ENCODE measurements around the gene SH2D1A.
"Not testable (repeated sequence)": the region's sequence is repeated elsewhere in the genome, so short reads cannot be mapped to it uniquely, and the experiment has no call there.

SH2D1A gene

DNA sequence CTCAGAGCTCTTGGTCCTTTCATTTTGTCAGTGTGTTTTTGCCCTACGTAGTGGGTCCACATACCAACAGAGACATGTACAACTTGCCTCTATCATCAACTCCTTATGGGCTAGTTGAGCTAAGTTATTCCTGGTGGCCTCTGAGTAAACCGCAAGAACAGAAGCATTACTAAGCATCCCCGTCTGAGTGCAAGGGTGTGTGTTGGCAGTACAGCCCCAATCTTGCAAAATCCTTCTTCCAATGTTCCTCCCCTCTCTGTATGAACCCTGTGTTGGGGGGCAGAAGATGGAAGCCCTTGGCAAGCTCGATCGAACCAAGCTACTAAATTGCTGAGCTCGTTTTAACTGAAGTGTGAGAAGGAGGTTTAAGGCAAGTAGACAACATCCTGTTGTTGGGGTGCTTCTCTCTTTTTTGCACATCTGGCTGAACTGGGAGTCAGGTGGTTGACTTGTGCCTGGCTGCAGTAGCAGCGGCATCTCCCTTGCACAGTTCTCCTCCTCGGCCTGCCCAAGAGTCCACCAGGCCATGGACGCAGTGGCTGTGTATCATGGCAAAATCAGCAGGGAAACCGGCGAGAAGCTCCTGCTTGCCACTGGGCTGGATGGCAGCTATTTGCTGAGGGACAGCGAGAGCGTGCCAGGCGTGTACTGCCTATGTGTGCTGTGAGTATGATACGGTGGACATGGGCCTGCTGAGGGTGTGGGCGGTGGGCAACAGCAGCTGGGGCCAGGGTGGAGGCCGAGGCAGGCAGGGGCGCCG is at the start of gene SH2D1A:
SH2D1A (plus strand) TSS at position 447 of the 760 bp plus-strand sequence; CDS start at position 527, 80 bp downstream.
- DNase-seq (ENCODE audit: low read depth in 2 of 2): no peak

DNA sequence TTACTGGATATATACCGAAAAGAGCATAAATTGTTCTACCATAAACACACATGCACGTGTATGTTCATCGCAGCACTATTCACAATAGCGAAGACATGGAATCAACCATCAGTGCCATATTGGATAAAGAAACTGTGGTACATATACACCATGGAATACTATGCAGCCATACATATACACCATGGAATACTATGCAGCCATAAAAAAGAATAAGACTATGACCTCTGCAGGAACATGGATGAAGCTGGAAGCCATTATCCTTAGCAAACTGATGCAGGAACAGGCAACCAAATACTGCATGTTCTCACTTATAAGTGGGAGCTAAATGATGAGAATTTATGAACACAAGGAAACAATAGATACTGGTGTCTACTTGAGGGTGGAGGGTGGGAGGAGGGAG is 47.0 kb upstream of the SH2D1A start:
- DNase-seq (ENCODE audit: low read depth in 2 of 2): not testable (repeated sequence)

DNA sequence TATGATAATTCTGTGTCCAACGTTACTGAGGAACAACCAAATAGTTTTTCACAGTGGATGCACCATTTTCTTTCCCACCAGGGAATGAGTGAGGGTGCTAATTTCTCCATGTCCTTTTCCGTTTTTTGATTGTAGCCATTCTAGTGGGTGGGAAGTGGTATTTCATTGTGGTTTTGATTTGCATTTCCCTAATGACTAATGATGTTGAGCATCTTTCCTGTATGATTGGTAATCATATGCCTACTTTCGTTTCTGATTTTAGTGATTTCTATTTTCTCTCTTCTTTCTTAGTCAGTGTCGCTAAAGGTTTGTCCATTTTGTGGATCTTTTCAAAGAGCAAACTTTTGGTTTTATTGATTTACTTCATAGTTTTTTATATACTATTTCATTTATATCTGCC is 46.0 kb upstream of the SH2D1A start:
- DNase-seq (ENCODE audit: low read depth in 2 of 2): no peak

DNA sequence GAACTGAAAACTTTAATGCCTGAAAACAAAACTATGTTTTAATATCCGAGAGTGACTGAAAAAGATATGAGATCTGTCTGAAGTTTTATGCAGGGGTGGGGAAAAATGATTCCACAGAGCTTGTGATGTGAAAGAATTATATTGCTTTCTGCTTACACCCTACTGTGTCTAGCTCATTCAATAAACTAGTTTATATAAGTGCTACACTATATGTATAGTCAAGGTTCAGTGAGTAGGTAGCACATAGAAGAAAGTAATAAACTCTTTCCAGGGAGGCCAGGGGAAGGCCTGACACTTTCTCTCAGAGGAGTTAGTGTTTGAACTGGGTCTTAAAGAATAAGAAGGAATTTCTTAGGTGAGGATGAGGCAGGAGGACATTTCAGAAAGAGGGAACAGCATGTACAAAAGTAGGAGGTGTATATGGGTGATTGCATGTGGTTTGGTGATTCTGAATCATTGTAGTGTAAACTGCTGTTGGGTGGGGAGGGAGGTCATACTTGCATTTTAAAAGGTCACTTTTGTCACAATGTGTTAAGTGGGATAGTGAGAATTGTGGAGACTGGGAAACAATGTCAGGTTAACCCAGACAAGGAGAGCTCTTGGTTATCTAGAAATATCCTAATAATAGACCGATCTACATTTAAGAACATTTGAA is 39.0 kb upstream of the SH2D1A start:
- DNase-seq (ENCODE audit: low read depth in 2 of 2): no peak

DNA sequence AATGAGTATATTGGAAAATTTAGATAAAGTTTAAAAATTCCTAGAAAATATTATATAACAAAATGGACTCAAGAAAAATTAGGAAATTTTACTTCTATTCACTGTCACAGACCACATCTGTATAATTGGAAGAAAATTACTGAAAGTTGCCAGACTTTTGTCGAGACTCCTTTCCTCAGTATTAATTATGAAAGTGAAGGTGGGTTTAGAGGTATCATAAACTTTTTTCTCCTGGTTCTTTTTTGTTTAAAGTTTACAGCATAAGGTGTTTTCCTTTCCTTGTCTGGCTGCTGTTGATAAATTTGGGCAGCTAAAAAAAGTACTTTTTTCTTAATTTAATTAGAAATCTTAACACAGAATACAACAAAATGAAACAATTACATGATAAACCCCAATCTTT is 20.6 kb upstream of the SH2D1A start:
- no peak for DNase-seq (ENCODE audit: low read depth in 2 of 2)

DNA sequence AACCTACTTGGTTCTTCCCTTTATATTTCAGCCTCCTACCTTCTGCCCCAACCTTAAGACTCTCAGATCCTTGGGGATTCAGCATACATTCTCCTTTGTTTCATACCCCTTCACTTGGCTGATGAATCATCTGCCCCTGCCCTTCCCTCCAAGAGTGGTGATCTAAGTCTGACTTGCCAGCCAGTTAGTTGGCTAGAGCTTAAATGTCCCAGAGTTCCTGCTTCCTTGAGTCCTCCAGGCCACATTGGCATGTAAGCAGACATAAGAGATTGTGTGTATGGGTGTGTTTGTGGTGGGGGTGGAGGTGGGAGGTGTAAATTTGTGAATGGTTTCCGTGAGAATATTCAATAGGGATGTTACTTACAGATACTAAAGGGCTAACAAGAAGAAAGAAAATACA is 17.6 kb upstream of the SH2D1A start:
- DNase-seq (ENCODE audit: low read depth in 2 of 2): no peak

DNA sequence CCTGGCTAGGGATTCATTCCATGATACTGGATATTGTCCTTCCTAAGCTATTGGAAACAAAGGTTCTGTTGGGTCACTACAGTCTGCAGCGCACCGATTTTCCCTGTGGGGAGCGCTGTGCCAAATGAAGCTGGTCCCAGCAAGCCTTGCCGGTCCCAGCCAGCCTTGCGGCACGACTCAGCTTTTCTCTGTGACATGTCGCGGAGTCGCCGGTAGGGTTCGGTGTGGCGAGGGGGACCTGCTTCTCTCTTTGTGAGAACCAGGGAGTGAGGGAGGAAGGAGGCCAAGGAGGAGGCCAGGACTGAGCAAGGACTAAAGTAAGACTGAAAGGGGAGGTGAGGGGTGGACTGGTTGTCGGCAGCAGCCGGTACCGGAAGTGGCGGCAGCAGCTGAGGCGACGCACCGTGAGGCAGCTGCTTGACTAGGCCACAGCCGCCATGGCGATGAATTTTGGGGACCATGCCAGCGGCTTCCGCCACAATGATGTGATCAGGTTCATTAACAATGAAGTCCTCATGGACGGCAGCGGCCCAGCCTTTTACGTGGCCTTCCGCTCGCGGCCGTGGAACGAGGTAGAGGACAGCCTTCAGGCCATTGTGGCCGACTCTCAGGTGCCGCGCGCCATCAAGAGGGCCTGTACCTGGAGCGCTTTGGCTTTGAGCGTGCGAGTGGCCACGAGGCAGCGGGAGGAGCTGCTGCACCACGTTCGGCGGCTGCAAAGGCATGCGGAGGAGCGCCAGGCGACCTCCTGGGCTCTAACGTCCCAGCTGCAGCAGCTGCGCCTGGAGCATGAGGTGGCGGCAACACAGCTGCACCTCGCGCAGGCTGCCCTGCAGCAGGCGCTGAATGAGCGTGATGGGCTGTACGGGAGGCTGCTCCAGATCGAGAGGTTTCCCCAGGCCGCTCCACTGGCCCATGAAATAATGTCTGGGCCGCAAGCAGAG is 13.6 kb upstream of the SH2D1A start, which contains the start of gene TEX13D:
TEX13D (plus strand) TSS at position 180 of the 944 bp plus-strand sequence; CDS start at position 438, 258 bp downstream.
- no peak for DNase-seq (ENCODE audit: low read depth in 2 of 2)

DNA sequence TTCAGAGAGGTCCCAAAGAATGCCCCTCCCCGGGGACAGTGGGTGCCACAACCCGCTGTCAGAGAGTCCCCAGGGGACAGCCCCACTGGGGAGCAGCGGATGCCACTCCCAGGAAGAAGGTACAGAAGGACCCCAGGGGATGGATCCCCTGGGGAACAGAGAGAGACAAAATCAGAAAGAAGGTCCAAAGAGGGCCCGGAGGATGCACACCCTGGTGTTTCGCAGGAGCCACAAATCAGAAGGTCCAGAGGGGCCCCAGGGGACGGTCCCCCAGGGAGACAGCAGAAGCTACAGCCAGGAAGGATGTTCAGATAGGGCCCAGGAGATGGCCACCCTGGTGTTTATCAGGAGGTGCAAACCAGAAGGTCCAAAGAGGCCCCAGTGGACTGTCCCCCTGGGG is 12.5 kb upstream of the SH2D1A start:
- DNase-seq (ENCODE audit: low read depth in 2 of 2): no peak

DNA sequence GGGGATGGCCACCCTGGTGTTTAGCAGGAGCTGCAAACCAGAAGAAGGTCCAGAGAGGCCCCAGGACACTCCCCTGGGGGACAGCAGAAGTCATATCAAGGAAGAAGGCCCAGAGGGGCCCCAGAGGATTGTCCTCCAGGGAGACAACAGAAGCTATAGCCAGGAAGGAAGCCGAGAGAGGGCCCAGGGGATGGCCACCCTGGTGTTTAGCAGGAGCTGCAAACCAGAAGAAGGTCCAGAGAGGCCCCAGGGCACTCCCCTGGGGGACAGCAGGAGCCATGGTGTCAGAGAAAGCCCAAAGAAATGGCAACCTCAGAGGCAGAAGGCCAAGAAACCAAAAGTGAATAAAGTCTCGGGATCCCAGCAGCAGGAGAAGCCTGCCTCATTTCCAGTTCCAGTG is 11.8 kb upstream of the SH2D1A start:
- DNase-seq (ENCODE audit: low read depth in 2 of 2): not testable (repeated sequence)

DNA sequence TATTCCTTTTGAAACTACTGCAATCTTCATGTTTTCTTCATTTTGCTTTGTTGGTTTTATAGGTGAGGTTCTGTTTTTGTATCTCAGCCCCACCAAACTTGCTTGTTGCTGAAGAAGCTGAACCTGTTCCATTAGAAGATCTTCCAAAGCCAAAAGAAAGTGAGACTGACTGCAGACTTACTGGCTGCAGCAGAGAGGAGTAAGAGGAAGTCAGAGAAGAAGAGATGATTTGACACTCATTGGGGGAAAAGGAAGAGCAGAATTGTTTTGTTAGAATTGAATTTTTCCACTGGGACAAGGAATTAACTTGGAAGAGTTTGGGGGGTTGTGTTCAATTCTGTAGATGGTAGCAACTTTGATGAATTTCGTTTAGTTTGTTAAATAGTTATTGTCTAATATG is 10.8 kb upstream of the SH2D1A start:
- no peak for DNase-seq (ENCODE audit: low read depth in 2 of 2)

DNA sequence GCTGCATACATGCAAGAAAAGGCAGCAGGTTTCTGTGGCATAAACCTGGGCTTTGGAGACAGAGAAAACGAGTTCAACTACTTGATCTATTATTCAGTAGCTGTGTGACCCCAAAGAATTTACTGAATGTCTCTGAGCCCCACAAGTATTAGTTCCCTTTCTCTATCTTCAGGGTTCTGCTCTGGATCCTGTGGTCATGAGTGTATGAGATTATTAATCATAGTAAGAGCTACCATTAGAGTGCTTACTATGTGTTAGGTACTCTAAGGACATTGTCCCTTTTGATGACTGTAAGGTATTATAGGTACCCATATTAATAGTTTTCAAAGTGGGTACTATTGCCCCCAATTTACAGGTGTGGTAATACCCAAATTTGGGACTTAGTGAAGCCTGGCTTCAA is 8.4 kb upstream of the SH2D1A start:
- DNase-seq (ENCODE audit: low read depth in 2 of 2): no peak

DNA sequence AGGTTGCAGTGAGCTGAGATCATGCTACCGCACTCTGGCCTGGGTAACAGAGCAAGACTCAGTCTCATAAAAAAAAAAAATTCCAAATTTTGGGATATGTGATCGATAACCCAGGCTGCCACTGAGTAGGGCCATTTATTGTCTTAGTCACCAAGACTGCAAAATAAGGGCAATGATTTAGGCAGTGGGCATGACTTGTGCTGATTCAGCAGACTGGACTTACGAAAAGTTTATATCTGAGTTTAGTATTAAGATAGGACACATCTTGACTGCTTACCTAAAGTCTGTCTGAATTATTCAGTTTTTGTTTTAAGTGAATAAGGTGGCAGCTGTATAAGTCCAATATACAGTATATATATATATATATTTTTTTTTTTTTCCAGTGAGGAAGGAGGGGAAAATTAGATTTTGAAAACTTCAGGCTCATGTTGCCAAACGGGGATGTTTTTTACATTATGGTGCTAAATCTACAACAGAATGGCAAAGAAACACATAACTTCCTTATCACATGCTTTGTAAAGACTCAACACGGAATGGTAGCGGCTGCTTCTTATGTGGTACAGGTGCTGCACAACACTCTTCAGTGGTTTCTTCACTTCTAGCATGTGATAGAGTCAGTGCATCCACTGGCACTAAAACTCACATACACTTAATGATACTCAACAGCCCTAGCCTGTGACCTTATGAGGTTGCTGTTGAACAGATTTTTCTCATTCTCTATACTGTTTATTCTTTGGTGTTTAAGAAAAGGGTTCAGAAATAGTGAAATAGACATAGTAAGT is 7.4 kb upstream of the SH2D1A start:
- no peak for DNase-seq (ENCODE audit: low read depth in 2 of 2)

DNA sequence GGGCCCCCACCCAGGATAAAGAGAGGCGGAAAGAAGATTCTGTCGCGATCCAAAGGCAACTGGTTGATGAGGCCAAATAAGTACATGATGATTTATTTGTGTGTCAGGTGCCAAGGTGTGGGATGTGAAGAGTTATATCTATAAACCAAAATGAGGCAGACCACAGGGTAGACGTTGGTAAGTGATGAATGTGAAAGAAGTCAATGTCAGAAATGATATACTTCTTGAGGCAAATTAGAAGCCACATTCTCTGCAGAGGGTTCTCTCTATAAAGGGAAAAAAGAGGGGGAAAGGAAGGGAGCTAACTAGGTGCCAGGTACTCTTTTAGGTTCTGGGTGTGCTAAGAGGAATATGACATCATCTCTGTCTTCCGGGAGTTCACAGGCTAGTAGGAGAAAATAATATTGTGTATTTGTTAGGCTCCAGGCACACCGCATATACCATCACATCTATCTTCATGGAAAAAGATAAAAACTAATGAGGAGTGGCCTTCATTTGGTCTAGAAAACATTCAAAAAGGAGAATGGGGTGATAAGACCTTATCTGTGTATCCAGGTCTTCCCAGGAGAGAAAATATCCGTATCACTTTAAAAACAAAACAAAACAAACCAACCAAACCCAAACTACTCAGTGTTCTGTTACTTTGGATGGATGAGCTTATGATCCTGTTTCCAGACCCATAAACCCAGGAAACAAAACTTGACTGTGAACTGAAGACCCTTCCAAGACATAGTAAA is 4.8 kb upstream of the SH2D1A start:
- DNase-seq (ENCODE audit: low read depth in 2 of 2): no peak

DNA sequence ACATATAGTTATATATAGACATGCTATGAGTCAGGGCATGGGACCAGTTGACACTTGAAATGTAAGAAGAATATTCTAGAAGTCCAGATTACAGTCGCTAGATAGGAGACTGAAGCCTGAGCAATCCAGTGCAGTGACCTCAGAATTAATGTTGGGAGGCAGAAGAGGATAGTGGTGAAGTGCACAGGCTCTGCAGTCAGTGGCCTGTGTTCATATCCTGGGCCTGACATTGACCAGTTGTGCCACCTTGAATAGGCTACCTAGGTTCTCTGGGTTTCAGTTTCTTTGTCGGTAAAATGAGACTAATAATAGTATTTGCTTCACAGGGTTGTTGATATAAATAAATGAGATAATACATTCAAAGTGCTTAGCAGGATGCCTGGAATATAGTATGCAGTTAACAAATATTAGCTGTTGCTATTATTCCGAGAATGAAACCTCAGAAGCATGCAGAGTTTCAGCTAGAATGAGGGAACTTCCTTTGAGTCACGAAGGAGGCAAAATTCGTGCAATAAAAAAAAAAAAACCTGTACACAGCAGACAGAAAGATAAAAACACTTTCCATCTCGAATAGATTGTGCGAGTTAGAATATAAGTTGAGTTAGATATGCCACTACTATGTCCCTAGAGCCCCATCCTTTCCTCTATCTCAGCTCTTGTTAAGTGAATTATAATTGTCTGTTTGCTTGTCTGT is 4.0 kb upstream of the SH2D1A start:
- DNase-seq (ENCODE audit: low read depth in 2 of 2): no peak

DNA sequence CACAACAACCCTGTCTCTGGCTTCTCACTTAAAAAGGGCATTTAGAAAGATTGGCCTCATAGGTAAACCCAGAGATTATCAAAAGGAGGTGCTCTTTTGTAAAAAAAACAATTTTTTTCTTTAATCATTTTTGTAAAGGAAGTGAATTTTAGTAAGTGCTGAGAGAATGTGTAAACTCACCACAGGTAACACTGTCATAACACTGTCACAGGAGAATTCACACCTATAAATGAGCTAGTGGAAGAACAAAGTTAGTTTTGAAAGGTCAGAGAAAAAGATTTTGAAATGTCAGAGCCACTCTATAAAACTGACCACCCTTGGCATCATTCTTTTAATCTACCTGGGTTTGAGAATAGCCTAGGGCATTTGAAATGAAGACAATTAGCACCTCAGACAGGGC is 3.3 kb upstream of the SH2D1A start:
- no peak for DNase-seq (ENCODE audit: low read depth in 2 of 2)

DNA sequence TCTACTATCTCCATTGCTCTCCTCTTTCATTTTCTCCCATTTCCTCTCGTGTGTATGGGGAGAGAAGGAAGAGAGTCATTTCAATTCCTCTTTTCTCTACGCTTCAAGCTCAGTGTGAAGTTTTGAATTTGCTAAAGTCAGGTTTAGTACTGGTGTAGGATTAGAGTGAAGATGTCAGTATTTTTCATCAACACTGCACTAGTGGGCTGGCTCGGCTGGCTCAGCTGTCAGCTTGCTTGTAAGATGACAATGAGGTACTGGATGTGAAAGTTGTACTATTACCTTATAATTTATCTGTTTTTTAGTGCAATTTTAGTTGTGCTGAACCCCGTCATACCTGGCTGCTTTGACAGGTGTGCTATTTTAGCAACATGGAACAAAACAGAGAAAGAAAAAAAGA is 2.1 kb upstream of the SH2D1A start:
- DNase-seq (ENCODE audit: low read depth in 2 of 2): no peak

DNA sequence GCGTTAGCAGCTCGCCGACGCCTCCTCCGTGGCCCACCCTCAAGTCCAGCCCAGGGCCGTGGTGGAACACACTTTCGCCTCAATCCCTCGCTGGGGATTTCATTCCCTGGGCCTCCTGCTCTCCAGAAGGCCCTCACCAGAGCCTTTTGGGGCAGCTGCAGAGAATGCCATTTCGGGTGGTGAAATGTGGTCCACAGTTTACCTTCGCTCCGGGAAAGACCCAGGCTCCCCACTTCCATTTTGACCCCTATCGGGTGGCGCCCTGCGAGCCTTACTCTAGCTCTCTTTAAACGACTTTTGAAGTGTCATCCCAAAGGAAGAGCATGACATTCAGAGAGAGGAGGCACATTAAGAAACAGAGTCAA is 496 bp downstream of the SH2D1A start:
- DNase-seq (ENCODE audit: low read depth in 2 of 2): no peak

DNA sequence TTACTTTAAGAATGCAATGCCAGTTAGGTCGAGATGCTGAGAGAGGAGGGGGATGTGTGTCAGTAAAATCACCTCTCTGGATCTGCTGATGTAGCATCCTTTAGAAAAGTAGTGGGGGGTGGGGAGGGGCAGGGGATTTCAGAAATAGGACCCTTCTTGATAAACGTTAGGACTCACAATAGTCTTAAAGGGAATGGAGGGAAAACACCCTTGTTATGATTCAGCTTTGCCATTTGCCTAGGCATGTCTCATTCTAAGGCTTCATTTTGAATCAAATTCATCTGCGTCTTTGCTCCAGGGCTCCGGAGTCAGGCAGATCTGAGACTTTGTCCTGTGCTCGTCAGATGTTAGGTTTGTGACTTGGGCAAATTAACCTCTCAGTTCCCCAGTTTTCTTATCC is 879 bp downstream of the SH2D1A start:
- DNase-seq (ENCODE audit: low read depth in 2 of 2): no peak

DNA sequence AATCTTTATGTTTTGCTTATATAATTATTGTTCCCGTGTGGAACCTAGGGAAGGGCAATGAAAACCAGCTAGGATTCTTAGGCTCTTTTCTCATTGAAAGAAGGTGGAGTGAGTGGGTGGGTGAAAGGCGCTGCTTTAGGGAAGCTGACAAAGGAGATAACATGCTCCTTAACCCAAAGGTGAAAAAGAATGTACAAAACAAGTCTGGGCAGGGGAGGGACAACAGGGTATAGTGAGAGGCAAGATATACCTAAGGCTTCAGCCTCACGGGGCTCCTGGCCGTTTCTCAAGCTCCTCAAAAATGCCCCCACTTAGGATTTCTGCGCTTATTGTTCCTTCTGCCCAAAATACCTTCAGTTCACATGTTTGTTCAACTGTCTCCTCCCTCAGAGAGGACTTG is 1.8 kb downstream of the SH2D1A start:
- no peak for DNase-seq (ENCODE audit: low read depth in 2 of 2)

DNA sequence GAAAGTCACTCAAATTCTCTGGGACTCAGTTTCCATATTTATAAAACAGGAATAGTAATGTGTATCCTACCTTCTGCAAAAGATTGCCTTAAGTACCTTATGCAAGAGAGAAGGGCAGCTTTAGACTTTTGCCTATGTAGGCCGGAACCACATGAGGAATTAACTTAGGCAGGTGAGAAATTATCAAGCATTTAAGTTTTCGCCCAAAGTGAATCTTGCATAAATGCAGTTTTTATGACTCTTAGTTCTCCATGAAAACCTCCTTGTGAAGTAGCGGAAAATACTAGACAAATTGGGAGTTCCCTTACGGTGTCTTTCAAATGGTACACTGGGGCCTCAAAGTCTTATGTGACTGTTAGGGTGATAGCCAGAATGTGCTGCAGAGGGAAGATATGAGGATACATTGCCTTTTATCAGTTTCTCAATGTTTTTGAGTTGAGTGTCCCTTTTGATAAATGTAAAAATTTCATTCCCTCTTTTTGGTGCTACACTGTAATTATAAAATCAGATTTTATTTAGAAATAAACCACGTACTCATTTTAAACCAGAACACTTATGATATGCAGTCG is 2.6 kb downstream of the SH2D1A start:
- no peak for DNase-seq (ENCODE audit: low read depth in 2 of 2)
